Measurements from ENCODE around the gene CCNYL1. TPM values are rescaled to one million over a fixed set of nuclear protein-coding genes. Genes with fewer than 3 reads are reported as not detected.
"Not testable (repeated sequence)": the region's sequence is repeated elsewhere in the genome, so short reads cannot be mapped to it uniquely, and the experiment has no call there.

The CCNYL1 gene
- total and polyA plus RNA-seq, 3 experiments from 2014 or later: 2.0 to 7.2 (median 6.1) TPM

- no peak overlapping the region for H3K27ac Mint-ChIP-seq
- peaks cover 0 to 40% (median 6%) of the 10 kb centered on the region in 3 donors for H3K36me3 Mint-ChIP-seq
- ChIA-PET CTCF (interaction anchor here (0.8 to 3.8 kb wide), 13 partner anchors 16 to 329 kb away, joined by 3 to 24 read pairs (median 5); partner anchors contain the start of genes FZD5 and METTL21A), POLR2A (interaction anchor here (0.6 kb wide), 1 partner anchor 1658 kb away, joined by 3 read pairs; no protein-coding TSS in a partner anchor)
- H3K4me1 ChIP-seq (ENCODE audit: insufficient read depth, low read length): no peaks in the 10 kb centered on the region
- peaks cover 5% of the 10 kb centered on the region for H3K36me3 ChIP-seq (ENCODE audit: insufficient read depth, low read length)
- H3K9me3 Mint-ChIP-seq: no peaks in the 10 kb centered on the region
- H3K4me3 Mint-ChIP-seq: no peak overlapping the region
- no peaks in the 10 kb centered on the region for H3K27me3 ChIP-seq (ENCODE audit: insufficient read depth, low read length, poor library complexity, severe bottlenecking)
- no peaks in the 10 kb centered on the region for H3K4me1 Mint-ChIP-seq
- DNase-seq: peak in 3 of 5 donors; percentile 26 to 57 (median 28)
- no peak overlapping the region for H3K4me3 ChIP-seq (ENCODE audit: low read length)
- no peaks in the 10 kb centered on the region for H3K27me3 Mint-ChIP-seq
- no peak overlapping the region for H3K27ac ChIP-seq (ENCODE audit: low read depth, low read length)
- H3K9me3 ChIP-seq (ENCODE audit: low read length): no peaks in the 10 kb centered on the region
Observed at GRCh38 chr2:207746131-207746530, 34.7 kb downstream of the CCNYL1 start.

GRCh38 chr2:207747653-207748560 is 36.5 kb downstream of the CCNYL1 start:
- H3K4me3 Mint-ChIP-seq: no peak overlapping the region
- H3K27ac Mint-ChIP-seq: peak overlapping the region in 1 of 8 donors; percentile 44
- DNase-seq: no peak
- Histone ChIP-seq H3K27me3 (ENCODE audit: insufficient read depth, low read length, poor library complexity, severe bottlenecking) (no peaks in the 10 kb centered on the region), H3K27ac (ENCODE audit: low read depth, low read length) (no peak overlapping the region), H3K9me3 (ENCODE audit: low read length) (no peaks in the 10 kb centered on the region), H3K36me3 (ENCODE audit: insufficient read depth, low read length) (peaks cover 5% of the 10 kb centered on the region), H3K4me1 (ENCODE audit: insufficient read depth, low read length) (no peaks in the 10 kb centered on the region), H3K4me3 (ENCODE audit: low read length) (no peak overlapping the region)
- CTCF ChIA-PET: interaction anchor here (0.7 to 2.2 kb wide), 4 partner anchors 10 to 293 kb away, joined by 3 to 5 read pairs (median 4); no protein-coding TSS in a partner anchor
- POLR2A ChIA-PET: no interaction called here
- H3K27me3 Mint-ChIP-seq: no peaks in the 10 kb centered on the region
- no peaks in the 10 kb centered on the region for H3K4me1 Mint-ChIP-seq
- H3K36me3 Mint-ChIP-seq: peaks cover 0 to 36% (median 6%) of the 10 kb centered on the region in 3 donors
- H3K9me3 Mint-ChIP-seq: no peaks in the 10 kb centered on the region

GRCh38 chr2:207748993-207749392 is 37.6 kb downstream of the CCNYL1 start:
- Histone ChIP-seq H3K27ac (ENCODE audit: low read depth, low read length) (no peak overlapping the region), H3K4me3 (ENCODE audit: low read length) (no peak overlapping the region), H3K4me1 (ENCODE audit: insufficient read depth, low read length) (no peaks in the 10 kb centered on the region), H3K27me3 (ENCODE audit: insufficient read depth, low read length, poor library complexity, severe bottlenecking) (no peaks in the 10 kb centered on the region), H3K36me3 (ENCODE audit: insufficient read depth, low read length) (peaks cover 5% of the 10 kb centered on the region), H3K9me3 (ENCODE audit: low read length) (no peaks in the 10 kb centered on the region)
- Mint-ChIP-seq H3K27ac (no peak overlapping the region), H3K4me3 (no peak overlapping the region), H3K36me3 (peaks cover 0 to 39% (median 7%) of the 10 kb centered on the region in 3 donors), H3K27me3 (no peaks in the 10 kb centered on the region), H3K9me3 (no peaks in the 10 kb centered on the region), H3K4me1 (no peaks in the 10 kb centered on the region)
- ChIA-PET POLR2A (no interaction called here), CTCF (interaction anchor here (2.2 kb wide), 1 partner anchor 11 kb away, joined by 5 read pairs; no protein-coding TSS in a partner anchor)
- no peak for DNase-seq

- Histone ChIP-seq H3K27me3 (ENCODE audit: insufficient read depth, low read length, poor library complexity, severe bottlenecking) (no peaks in the 10 kb centered on the region), H3K9me3 (ENCODE audit: low read length) (no peaks in the 10 kb centered on the region), H3K27ac (ENCODE audit: low read depth, low read length) (no peak overlapping the region), H3K4me1 (ENCODE audit: insufficient read depth, low read length) (no peaks in the 10 kb centered on the region), H3K4me3 (ENCODE audit: low read length) (no peak overlapping the region), H3K36me3 (ENCODE audit: insufficient read depth, low read length) (peaks cover 5% of the 10 kb centered on the region)
- DNase-seq: no peak
- Mint-ChIP-seq H3K4me3 (no peak overlapping the region), H3K4me1 (no peaks in the 10 kb centered on the region), H3K27me3 (no peaks in the 10 kb centered on the region), H3K9me3 (no peaks in the 10 kb centered on the region), H3K27ac (peak overlapping the region in 1 of 8 donors; percentile 40), H3K36me3 (peaks cover 0 to 40% (median 9%) of the 10 kb centered on the region in 3 donors)
- CTCF ChIA-PET: interaction anchor here (2.2 kb wide), 1 partner anchor 12 kb away, joined by 5 read pairs; no protein-coding TSS in a partner anchor
- POLR2A ChIA-PET: no interaction called here
Observed at GRCh38 chr2:207749873-207750272, 38.4 kb downstream of the CCNYL1 start.

GRCh38 chr2:207750345-207750744 is 38.9 kb downstream of the CCNYL1 start:
- DNase-seq: no peak
- no peaks in the 10 kb centered on the region for H3K4me1 Mint-ChIP-seq
- ChIA-PET CTCF (no interaction called here), POLR2A (no interaction called here)
- Histone ChIP-seq H3K9me3 (ENCODE audit: low read length) (no peaks in the 10 kb centered on the region), H3K4me1 (ENCODE audit: insufficient read depth, low read length) (no peaks in the 10 kb centered on the region), H3K27ac (ENCODE audit: low read depth, low read length) (no peak overlapping the region), H3K4me3 (ENCODE audit: low read length) (no peak overlapping the region), H3K36me3 (ENCODE audit: insufficient read depth, low read length) (peaks cover 5% of the 10 kb centered on the region), H3K27me3 (ENCODE audit: insufficient read depth, low read length, poor library complexity, severe bottlenecking) (no peaks in the 10 kb centered on the region)
- H3K27me3 Mint-ChIP-seq: no peaks in the 10 kb centered on the region
- no peaks in the 10 kb centered on the region for H3K9me3 Mint-ChIP-seq
- no peak overlapping the region for H3K4me3 Mint-ChIP-seq
- no peak overlapping the region for H3K27ac Mint-ChIP-seq
- peaks cover 0 to 40% (median 9%) of the 10 kb centered on the region in 3 donors for H3K36me3 Mint-ChIP-seq

GRCh38 chr2:207750876-207751275 is 39.4 kb downstream of the CCNYL1 start:
- H3K36me3 ChIP-seq (ENCODE audit: insufficient read depth, low read length): peaks cover 5% of the 10 kb centered on the region
- no peak for DNase-seq
- H3K36me3 Mint-ChIP-seq: peaks cover 0 to 40% (median 9%) of the 10 kb centered on the region in 3 donors
- no peak overlapping the region for H3K4me3 ChIP-seq (ENCODE audit: low read length)
- H3K4me3 Mint-ChIP-seq: no peak overlapping the region
- no peak overlapping the region for H3K27ac Mint-ChIP-seq
- no peaks in the 10 kb centered on the region for H3K9me3 Mint-ChIP-seq
- no peaks in the 10 kb centered on the region for H3K4me1 ChIP-seq (ENCODE audit: insufficient read depth, low read length)
- ChIA-PET POLR2A (no interaction called here), CTCF (no interaction called here)
- H3K9me3 ChIP-seq (ENCODE audit: low read length): no peaks in the 10 kb centered on the region
- H3K27me3 ChIP-seq (ENCODE audit: insufficient read depth, low read length, poor library complexity, severe bottlenecking): no peaks in the 10 kb centered on the region
- H3K27ac ChIP-seq (ENCODE audit: low read depth, low read length): no peak overlapping the region
- no peaks in the 10 kb centered on the region for H3K4me1 Mint-ChIP-seq
- no peaks in the 10 kb centered on the region for H3K27me3 Mint-ChIP-seq

GRCh38 chr2:207753688-207754087 is 42.2 kb downstream of the CCNYL1 start:
- POLR2A ChIA-PET; H3K4me3 ChIP-seq (ENCODE audit: low read length); H3K4me1 Mint-ChIP-seq; H3K9me3 ChIP-seq (ENCODE audit: low read length); CTCF ChIA-PET; H3K27me3 ChIP-seq (ENCODE audit: insufficient read depth, low read length, poor library complexity, severe bottlenecking); H3K9me3 Mint-ChIP-seq; DNase-seq; H3K4me3 Mint-ChIP-seq; H3K36me3 ChIP-seq (ENCODE audit: insufficient read depth, low read length); H3K27me3 Mint-ChIP-seq; H3K27ac ChIP-seq (ENCODE audit: low read depth, low read length); H3K27ac Mint-ChIP-seq; H3K4me1 ChIP-seq (ENCODE audit: insufficient read depth, low read length): not testable (repeated sequence)
- H3K36me3 Mint-ChIP-seq: peaks cover 0 to 25% (median 9%) of the 10 kb centered on the region in 3 donors

Data from CD8-positive, alpha-beta memory T cell (primary cell).